ENCODE measurements around the gene TVP23A.
"Not testable (repeated sequence)": the region's sequence is repeated elsewhere in the genome, so short reads cannot be mapped to it uniquely, and the experiment has no call there.

DNA sequence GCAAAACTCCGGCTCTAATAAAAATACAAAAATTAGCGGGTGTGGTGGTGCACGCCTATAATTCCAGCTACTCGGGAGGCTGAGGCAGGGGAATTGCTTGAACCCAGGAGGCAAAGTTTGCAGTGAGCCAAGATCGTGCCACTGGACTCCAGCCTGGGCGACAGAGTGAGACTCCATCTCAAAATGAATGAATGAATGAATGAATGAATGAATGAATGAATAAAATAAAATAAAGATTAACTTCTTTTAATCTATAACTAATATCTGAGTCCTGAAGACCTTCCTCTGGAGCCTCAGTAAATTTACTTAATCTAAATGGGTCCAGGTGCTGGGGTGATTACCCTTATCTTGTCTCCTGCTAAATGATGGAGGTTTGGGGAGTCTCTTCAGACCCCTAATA, 38.7 kb downstream of the TVP23A start:
- TF ChIP-seq, protein P1, sequence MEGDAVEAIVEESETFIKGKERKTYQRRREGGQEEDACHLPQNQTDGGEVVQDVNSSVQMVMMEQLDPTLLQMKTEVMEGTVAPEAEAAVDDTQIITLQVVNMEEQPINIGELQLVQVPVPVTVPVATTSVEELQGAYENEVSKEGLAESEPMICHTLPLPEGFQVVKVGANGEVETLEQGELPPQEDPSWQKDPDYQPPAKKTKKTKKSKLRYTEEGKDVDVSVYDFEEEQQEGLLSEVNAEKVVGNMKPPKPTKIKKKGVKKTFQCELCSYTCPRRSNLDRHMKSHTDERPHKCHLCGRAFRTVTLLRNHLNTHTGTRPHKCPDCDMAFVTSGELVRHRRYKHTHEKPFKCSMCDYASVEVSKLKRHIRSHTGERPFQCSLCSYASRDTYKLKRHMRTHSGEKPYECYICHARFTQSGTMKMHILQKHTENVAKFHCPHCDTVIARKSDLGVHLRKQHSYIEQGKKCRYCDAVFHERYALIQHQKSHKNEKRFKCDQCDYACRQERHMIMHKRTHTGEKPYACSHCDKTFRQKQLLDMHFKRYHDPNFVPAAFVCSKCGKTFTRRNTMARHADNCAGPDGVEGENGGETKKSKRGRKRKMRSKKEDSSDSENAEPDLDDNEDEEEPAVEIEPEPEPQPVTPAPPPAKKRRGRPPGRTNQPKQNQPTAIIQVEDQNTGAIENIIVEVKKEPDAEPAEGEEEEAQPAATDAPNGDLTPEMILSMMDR (IDR thresholded peaks at IDR 0.05; ENCODE audit: low read depth, low read length): not testable (repeated sequence)
- not testable (repeated sequence) for TF ChIP-seq POLR2A (IDR thresholded peaks at IDR 0.05; ENCODE audit: extremely low read depth, insufficient read length); MYC (IDR thresholded peaks at IDR 0.05; ENCODE audit: low read depth, low read length)
- TF ChIP-seq, protein P2, sequence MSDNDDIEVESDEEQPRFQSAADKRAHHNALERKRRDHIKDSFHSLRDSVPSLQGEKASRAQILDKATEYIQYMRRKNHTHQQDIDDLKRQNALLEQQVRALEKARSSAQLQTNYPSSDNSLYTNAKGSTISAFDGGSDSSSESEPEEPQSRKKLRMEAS (IDR thresholded peaks at IDR 0.05; ENCODE audit: low read depth, low read length): not testable (repeated sequence)

Data from NB4 (cell line).